Activated naive CD4-positive, alpha-beta T cell (primary cell): Measurements from ENCODE around the gene CCDC187.
"Not testable (repeated sequence)": the region's sequence is repeated elsewhere in the genome, so short reads cannot be mapped to it uniquely, and the experiment has no call there.

Experiments
- DNase-seq, 4 experiments: peaks; one replicate each; lab custom pipeline; 2025; lab: John Stamatoyannopoulos, UW

CCDC187 gene

GRCh38 chr9:136239135-136239982 lies 64.5 kb downstream of the CCDC187 start:
- no peak for DNase-seq

DNA sequence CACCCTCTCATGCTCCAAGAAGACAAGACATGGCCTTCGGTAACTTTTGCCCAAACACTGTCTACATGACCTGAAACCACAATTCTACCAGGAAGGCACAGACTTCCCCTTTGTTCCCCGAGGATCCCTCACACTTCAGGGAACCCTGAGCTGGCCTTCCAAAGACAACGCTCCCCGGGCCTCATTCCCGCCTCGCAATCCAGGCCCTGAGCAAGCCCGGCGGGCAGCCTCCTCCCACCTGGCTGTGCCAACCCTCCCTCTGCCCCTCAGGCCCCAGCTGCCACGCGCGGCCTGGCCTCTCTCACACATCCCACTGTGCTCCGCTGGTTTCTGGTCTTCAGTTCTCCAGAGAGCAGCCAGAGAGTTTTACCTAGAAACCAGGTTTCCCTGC lies 65.6 kb downstream of the CCDC187 start:
- no peak for DNase-seq

DNA sequence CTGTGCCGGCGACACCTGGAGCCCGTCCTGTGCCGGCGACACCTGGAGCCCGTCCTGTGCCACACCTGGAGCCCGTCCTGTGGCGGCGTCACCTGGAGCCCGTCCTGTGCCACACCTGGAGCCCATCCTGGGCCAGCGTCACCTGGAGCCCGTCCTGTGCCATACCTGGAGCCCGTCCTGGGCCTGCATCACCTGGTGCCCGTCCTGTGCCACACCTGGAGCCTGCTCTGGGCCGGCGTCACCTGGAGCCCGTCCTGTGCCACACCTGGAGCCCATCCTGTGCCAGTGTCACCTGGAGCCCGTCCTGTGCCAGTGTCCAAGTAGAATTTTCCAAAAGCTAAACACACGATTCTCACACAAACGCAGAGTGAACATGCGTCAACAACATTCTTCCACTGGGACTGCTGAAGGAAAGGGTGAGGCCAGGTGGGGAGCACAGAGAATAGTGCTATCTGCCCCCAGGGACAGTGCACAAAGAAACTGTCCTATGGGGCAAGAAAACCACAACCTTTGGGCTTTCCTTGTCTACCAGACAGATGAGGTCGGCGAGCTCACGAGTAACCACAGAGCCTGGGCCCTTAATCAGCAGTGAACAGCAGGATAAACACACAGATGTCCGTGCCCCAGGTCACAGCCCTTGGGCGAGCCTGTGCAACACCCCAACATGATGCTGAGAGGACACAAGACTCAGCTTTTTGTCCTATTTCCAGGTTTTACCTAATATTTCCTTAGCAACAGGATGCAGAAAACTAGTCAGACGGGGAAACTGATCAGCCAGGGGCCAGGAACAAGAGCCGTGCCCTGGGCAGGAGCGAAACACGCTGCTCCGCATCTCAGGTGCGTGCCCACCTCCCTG lies 66.2 kb downstream of the CCDC187 start:
- DNase-seq, result no peak

DNA sequence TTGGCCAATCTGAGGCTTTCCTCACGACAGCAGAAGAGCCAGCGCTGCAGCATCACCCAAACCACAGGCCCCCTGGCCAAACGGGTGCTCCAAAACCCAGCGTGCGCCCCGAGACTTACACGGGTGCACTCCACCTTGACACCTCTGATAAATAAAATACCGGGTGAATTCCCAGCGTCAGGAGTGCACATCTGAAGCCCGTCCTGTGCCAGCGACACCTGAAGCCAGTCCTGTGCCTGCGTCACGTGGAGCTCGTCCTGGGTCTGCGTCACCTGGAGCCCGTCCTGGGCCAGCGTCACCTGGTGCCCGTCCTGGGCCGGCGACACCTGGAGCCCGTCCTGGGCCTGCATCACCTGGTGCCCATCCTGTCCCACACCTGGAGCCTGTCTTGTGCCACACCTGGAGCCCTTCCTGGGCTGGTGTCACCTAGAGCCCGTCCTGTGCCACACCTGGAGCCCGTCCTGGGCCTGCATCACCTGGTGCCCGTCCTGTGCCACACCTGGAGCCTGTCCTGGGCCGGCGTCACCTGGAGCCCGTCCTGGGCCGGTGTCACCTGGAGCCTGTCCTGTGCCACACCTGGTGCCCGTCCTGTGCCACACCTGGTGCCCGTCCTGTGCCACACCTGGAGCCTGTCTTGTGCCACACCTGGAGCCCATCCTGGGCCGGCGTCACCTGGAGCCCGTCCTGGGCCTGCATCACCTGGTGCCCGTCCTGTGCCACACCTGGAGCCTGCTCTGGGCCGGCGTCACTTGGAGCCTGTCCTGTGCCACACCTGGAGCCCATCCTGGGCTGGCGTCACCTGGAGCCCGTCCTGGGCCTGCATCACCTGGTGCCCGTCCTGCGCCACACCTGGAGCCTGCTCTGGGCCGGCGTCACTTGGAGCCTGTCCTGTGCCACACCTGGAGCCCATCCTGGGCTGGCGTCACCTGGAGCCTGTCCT lies 67.2 kb downstream of the CCDC187 start:
- DNase-seq, result not testable (repeated sequence)

- no peak for DNase-seq
Observed at GRCh38 chr9:136235709-136236455, 68.0 kb downstream of the CCDC187 start.

- no peak for DNase-seq
Observed at GRCh38 chr9:136235171-136235570, 68.7 kb downstream of the CCDC187 start.

GRCh38 chr9:136234597-136234996 lies 69.3 kb downstream of the CCDC187 start:
- no peak for DNase-seq

DNA sequence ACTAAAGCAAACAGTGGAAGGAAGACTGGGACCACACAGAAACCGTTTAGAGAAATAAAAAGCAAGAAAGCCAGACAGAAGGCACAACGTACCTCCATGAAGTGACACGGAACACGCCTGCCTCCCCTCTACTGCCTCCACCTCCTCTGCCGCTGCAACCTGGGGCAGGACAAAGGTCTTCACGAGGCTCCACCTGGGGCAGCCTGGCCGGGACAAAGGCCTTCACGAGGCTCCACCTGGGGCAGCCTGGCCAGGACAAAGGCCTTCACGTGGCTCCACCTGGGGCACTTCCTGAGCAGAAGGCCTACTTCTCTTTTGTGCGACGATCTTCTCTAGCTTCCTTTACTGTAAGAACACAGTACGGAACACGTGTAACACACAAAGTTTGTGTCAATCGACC lies 70.0 kb downstream of the CCDC187 start:
- DNase-seq, result no peak

GRCh38 chr9:136233411-136233810 lies 70.5 kb downstream of the CCDC187 start:
- DNase-seq, result no peak

DNA sequence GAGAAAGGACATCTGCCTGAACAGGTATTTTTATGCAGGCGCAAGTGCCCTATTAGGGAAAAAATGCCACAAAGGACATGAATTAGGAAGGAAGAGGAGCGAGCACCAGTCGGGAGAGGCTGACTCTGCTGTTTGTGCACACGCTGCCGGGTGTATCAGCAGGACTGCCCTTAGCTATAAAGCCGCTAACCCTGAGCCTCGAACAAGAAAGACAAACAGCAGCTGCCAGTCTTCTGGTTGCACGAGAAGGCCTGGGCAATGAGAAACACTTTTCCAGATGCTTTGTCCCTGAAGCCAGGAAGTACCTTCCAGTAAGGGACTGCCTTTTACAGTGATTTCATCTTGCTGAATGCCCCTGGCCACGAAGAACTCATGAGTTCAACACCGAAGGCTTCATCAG lies 70.9 kb downstream of the CCDC187 start:
- no peak for DNase-seq

- DNase-seq, result peak in 1 of 4 experiments; percentile 11
Observed at GRCh38 chr9:136231478-136232297, 72.2 kb downstream of the CCDC187 start.

DNA sequence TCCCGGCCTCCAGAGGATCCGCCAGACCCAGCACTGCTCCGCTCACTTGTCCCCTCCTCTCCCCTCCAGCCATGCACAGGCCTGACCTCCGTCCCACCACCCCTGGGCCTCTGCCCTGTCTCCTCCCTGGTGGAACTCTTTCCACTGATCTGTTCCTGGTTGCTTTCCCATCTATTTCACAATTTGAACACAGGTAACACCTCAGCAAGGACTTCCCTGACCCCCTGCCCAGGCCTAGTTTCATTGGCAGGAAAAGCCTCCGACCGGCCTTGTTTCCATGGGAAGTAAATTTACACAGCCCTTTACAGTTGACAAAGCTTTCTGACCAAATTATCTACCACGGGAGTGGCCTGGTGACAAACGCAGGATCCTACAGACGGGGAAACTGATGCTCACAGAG lies 73.1 kb downstream of the CCDC187 start:
- DNase-seq, result no peak

GRCh38 chr9:136230365-136230764 lies 73.5 kb downstream of the CCDC187 start:
- no peak for DNase-seq

DNA sequence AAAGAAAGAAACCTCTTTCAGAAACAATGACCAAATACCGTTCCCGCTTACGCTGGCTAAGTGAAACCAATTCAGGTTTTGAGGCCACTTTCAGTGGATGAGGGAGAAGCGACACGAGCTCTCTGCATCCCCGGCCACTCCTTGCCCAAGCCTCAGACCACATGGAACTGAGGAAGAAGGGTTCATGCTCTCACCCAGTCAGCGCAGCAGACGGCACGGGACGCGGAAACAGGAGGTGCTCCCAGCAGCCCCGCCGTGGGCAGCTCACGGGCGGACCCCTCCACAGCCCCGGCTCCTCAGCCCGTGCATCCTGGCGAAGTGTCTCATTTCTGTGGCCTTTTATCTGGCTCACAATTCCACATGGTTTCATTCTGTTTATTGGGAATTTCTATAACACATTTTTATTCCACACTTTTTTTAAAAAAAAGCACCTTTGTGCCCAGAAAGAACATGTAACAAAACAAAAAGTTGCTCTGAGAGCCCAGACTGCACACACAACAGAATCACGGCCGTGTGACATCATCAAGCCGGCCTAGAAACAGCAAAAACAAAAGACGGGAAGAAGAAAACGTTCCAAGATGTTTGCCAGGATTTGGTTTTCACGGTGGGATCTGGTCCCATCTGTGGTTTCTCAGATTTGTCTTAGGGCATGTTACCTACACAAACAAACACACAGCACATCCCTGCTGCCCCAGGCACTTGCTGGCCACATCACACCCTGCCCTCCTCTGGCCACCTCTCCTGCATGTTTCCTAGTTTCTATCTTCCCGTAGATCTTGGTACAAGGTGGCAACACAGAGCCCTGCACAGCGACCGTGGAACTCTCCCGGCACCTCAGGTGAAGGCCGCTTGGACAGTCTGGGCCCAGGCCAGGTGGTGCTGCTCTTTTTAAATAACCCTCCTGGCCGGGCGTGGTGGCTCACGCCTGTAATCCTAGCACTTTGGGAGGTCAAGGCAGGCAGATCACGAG lies 74.5 kb downstream of the CCDC187 start:
- no peak for DNase-seq

- no peak for DNase-seq
Observed at GRCh38 chr9:136228107-136228875, 75.6 kb downstream of the CCDC187 start.

- DNase-seq, result no peak
Observed at GRCh38 chr9:136226680-136227407, 77.0 kb downstream of the CCDC187 start.
